HepG2 (cell line): ENCODE measurements around the gene ACSL3. TPM values are rescaled to one million over a fixed set of nuclear protein-coding genes. Genes with fewer than 3 reads are reported as not detected.

Experiments used
- CREM ChIP-seq, 2 experiments: sonication (generic) in 1 of 2; formaldehyde crosslinking in 1 of 2; IDR thresholded peaks; 2 replicates each; pipeline versions ENCODE4 v1.4.0 to v1.6.1; 2016 to 2020; ENCODE audit warnings: antibody characterized with exemption in 1 of 2, mild to moderate bottlenecking in 1 of 2, missing genetic modification reagents in 1 of 2
- HMGA1 ChIP-seq: sonication (generic); formaldehyde crosslinking; conservative IDR thresholded peaks from 2 replicates; pipeline ENCODE4 v1.4.0; 2020; ENCODE audit warnings: missing genetic modification reagents
- MED1 ChIP-seq: sonication (generic); formaldehyde crosslinking; IDR thresholded peaks from 2 replicates; pipeline ENCODE4 v1.4.0; 2020; ENCODE audit warnings: missing genetic modification reagents
- MEIS1 ChIP-seq: sonication (generic); formaldehyde crosslinking; IDR thresholded peaks from 2 replicates; pipeline ENCODE4 v1.9.0; 2021; ENCODE audit warnings: mild to moderate bottlenecking, missing genetic modification reagents, moderate library complexity, borderline replicate concordance
- NCOA1 ChIP-seq: sonication (generic); formaldehyde crosslinking; IDR thresholded peaks from 2 replicates; pipeline ENCODE4 v1.9.0; 2021; ENCODE audit warnings: missing genetic modification reagents
- STAT5B ChIP-seq: sonication (generic); formaldehyde crosslinking; IDR thresholded peaks from 2 replicates; pipeline ENCODE4 v1.4.0; 2020; ENCODE audit warnings: missing genetic modification reagents
- TBX2 ChIP-seq: sonication (generic); formaldehyde crosslinking; IDR thresholded peaks from 2 replicates; pipeline ENCODE4 v1.5.0; 2020; ENCODE audit warnings: missing genetic modification reagents, mild to moderate bottlenecking, borderline replicate concordance
- TRAFD1 ChIP-seq: sonication (generic); formaldehyde crosslinking; IDR thresholded peaks from 2 replicates; pipeline ENCODE4 v1.5.1; 2020; ENCODE audit warnings: missing genetic modification reagents, mild to moderate bottlenecking, borderline replicate concordance
- ZBTB33 ChIP-seq: sonication (generic); formaldehyde crosslinking; IDR thresholded peaks from 2 replicates; pipeline ENCODE4 v1.4.0; 2020; ENCODE audit warnings: missing genetic modification reagents
- ZNF816 ChIP-seq: sonication (generic); formaldehyde crosslinking; IDR thresholded peaks from 2 replicates; pipeline ENCODE4 v1.8.0; 2022; ENCODE audit warnings: missing genetic modification reagents, mild to moderate bottlenecking, borderline replicate concordance
- polyA plus RNA-seq, 8 experiments: library from polyadenylated mRNA; depleted of rRNA in 3 of 8; stranded (reverse) in 7 of 8; unstranded in 1 of 8; fragments of >200 nt; fragmentation: Illumina TruSeq in 4 of 8; extraction: Trizol in 4 of 8; gene quantifications; 2 replicates each; pipeline versions ENCODE4 v1.2.1 to v1.2.3, GENCODE V29; 2011 to 2016; ENCODE audit warnings: low read depth in 4 of 8, missing spikeins in 1 of 8, mixed read lengths in 1 of 8; ENCODE audit not compliant: insufficient read depth in 1 of 8
- total RNA-seq, 5 experiments: library from RNA; depleted of rRNA; stranded (reverse); fragments of >200 nt; fragmentation: Illumina TruSeq; extraction: Trizol; gene quantifications; 2 replicates each; pipeline ENCODE4 v1.2.3, GENCODE V29; 2016; ENCODE audit warnings: low read depth in 1 of 5
- TF ChIP-seq, protein P1 (sequence below): sonication (generic); formaldehyde crosslinking; IDR thresholded peaks from 2 replicates; pipeline ENCODE4 v1.4.0; 2020; ENCODE audit warnings: missing genetic modification reagents, borderline replicate concordance

The ACSL3 gene
- total and polyA plus RNA-seq, 2 of the 13 experiments (the other 11 are each of a cell fraction or from before 2014, with no cell fraction given): 305 to 365 TPM

GRCh38 chr2:222859786-222860612 lies 837 bp upstream of the ACSL3 start (continued):
- no peak; the same call in 1 of the 2 replicates for TF ChIP-seq ZBTB33
- peak; percentile 45; the same call in 1 of the 2 replicates for TF ChIP-seq CREM (IDR thresholded peaks at IDR 0.05)
- TF ChIP-seq CREM (CRISPR knock-in tag; IDR thresholded peaks at IDR 0.05): no peak
- peak; percentile 75; the same call in 1 of the 2 replicates for TF ChIP-seq ZNF816 (CRISPR knock-in tag)
- TF ChIP-seq MEIS1 (CRISPR knock-in tag): peak; percentile 47; the same call in 1 of the 2 replicates
- TF ChIP-seq TRAFD1 (CRISPR knock-in tag): no peak
- peak; percentile 78 for TF ChIP-seq MED1
- TF ChIP-seq, protein P1, sequence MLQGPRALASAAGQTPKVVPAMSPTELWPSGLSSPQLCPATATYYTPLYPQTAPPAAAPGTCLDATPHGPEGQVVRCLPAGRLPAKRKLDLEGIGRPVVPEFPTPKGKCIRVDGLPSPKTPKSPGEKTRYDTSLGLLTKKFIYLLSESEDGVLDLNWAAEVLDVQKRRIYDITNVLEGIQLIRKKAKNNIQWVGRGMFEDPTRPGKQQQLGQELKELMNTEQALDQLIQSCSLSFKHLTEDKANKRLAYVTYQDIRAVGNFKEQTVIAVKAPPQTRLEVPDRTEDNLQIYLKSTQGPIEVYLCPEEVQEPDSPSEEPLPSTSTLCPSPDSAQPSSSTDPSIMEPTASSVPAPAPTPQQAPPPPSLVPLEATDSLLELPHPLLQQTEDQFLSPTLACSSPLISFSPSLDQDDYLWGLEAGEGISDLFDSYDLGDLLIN: no peak
- TF ChIP-seq TBX2: no peak
- no peak for TF ChIP-seq NCOA1 (CRISPR knock-in tag)
- 0 out of 2 replicates have a peak, but pooled peaks have one; percentile 22 for TF ChIP-seq STAT5B (CRISPR knock-in tag)
- no peak for TF ChIP-seq HMGA1 (CRISPR knock-in tag)
